Measurements from ENCODE around the gene PGM5.

PGM5 gene

GRCh38 chr9:68433531-68434110 lies 77.2 kb downstream of the PGM5 start:
- DNase-seq (ENCODE audit: low read depth in 2 of 2) = no peak

DNA sequence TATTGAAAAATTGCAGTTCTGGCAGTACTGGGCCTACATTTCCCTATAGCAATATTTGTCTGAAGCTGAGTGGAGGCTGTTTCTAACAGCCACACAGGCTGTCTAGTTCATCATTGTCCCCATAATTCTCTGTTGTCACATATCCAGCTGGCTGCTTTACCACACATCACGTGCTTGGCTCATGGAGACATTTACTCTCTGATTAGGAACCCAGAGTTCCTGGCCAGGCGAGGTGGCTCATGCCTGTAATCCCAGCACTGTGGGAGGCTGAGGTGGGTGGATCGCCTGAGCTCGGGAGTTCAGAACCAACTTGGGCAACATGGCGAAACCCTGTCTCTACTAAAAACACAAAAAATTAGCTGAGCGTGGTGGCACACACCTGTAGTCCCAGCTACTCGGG lies 81.4 kb downstream of the PGM5 start:
- no peak for DNase-seq (ENCODE audit: low read depth in 2 of 2)

- no peak for DNase-seq (ENCODE audit: low read depth in 2 of 2)
Observed at GRCh38 chr9:68443624-68444023, 87.2 kb downstream of the PGM5 start.

DNA sequence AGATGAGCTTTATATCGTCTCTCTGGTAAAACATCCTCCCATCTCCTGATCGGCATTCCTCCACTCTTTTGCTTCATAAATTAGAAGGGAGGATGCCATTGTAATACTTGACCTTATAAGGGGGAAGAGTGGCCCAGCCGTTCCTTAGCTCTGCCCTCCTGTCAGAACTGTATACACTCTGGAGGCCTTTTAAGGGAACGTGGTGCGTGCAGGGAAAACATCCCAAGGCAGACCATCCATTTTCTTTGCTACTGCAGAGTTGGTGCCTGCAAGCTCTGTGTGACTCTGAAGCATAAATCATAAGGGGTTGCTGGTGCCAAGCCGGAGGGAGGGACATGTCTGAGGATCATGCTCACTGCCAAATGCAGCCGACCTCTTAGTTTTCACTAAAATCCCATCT lies 90.4 kb downstream of the PGM5 start:
- DNase-seq (ENCODE audit: low read depth in 2 of 2) = no peak

- no peak for DNase-seq (ENCODE audit: low read depth in 2 of 2)
Observed at GRCh38 chr9:68447611-68448010, 91.2 kb downstream of the PGM5 start.

- DNase-seq (ENCODE audit: low read depth in 2 of 2) = no peak
Observed at GRCh38 chr9:68454579-68455334, 98.3 kb downstream of the PGM5 start.

GRCh38 chr9:68455451-68455850 lies 99.0 kb downstream of the PGM5 start:
- DNase-seq (ENCODE audit: low read depth in 2 of 2) = no peak

GRCh38 chr9:68457803-68458202 lies 101.4 kb downstream of the PGM5 start:
- DNase-seq (ENCODE audit: low read depth in 2 of 2) = no peak

DNA sequence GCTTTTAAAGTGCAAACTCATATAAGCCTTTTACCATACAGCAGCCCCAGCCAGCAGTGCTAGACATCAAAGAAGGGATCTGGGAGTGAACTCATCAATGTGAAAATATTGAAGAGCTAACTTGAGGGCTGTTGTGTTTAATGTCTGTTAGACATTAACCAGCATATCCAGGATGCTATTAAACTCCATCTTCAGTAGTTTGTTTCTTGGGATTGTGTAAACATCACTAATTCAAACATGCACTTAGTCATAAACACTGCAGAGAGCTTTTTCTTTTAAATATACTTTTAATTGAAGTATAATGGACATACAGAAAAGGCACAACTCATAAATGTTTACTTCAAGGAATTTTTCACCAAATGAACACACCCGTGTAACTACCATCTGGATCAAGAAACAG lies 102.5 kb downstream of the PGM5 start:
- DNase-seq (ENCODE audit: low read depth in 2 of 2) = no peak

DNA sequence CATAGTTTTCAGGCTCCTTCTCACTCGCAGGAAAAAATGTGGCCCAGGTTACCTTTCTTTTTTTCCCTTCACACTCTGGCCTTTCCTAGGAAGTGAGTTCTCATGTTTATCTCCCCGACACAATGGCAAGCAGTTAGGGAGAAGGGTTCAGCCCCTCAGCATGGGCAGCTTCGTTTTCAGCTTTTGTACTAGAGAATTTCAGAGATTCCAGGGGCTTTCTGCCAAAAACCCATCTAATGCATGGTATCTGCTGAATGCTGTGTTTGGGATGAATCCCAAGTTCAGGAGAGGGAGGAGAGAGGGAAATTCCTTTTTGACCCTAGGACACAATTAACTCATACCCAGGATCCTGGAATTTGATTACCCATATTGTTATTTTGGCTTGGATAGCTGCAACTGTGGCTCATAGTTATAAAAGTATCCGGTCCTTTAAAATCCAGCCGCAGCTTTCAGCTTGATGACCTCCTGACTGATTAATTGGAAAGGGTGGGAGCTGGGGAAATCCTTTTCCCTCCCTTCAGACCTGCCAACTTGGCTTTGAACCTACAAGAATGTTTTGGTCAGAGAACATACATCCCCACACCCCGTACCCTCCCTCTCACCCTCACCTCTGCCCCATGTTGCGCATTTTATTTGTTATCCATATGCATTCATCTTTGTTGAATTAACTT lies 105.8 kb downstream of the PGM5 start:
- DNase-seq (ENCODE audit: low read depth in 2 of 2) = no peak

- DNase-seq (ENCODE audit: low read depth in 2 of 2) = no peak
Observed at GRCh38 chr9:68470067-68470466, 113.7 kb downstream of the PGM5 start.

DNA sequence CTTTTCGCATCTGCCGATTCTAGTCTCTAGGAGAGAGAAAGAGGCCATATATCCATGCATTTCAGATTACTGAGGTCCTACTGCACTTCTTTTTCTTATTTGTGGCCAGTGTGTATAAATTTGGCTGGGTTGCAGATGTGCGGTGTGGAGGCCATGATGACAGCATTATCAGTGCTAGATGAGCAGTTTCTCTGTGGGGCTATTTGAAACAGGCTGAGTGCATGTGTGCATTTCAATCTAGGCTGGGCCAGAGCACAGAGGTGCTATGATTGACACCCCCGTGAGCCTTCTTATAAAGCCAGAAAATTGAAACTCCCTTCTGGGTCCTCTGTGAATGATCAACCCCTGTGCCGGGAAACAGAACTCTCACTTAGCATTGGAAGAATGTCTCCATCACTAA lies 114.2 kb downstream of the PGM5 start:
- DNase-seq (ENCODE audit: low read depth in 2 of 2) = no peak

- no peak for DNase-seq (ENCODE audit: low read depth in 2 of 2)
Observed at GRCh38 chr9:68472119-68472518, 115.7 kb downstream of the PGM5 start.

DNA sequence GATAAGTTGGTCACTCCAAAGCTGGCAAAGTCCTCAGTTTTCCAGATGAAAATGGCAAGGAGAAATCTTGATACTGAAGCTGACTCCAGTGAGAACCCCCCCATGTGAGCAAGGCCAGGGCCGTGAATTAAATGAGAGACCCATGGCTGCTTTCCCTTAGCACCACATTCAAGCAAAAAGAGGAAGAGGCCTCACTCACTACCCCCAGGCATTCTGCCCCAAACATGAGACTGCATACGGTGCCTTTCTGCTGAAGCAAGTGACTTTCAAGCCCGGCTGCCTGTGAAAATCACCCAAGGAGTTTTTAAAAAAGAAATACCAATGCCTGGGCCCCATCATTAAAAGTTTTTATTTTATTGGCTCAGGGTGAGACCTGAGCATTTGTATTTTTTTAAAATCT lies 117.4 kb downstream of the PGM5 start:
- no peak for DNase-seq (ENCODE audit: low read depth in 2 of 2)

GRCh38 chr9:68476422-68476821 lies 120.0 kb downstream of the PGM5 start:
- no peak for DNase-seq (ENCODE audit: low read depth in 2 of 2)

- DNase-seq (ENCODE audit: low read depth in 2 of 2) = no peak
Observed at GRCh38 chr9:68476847-68477246, 120.4 kb downstream of the PGM5 start.

GRCh38 chr9:68480807-68481206 lies 124.4 kb downstream of the PGM5 start:
- DNase-seq (ENCODE audit: low read depth in 2 of 2) = no peak

GRCh38 chr9:68482548-68482947 lies 126.1 kb downstream of the PGM5 start:
- no peak for DNase-seq (ENCODE audit: low read depth in 2 of 2)

DNA sequence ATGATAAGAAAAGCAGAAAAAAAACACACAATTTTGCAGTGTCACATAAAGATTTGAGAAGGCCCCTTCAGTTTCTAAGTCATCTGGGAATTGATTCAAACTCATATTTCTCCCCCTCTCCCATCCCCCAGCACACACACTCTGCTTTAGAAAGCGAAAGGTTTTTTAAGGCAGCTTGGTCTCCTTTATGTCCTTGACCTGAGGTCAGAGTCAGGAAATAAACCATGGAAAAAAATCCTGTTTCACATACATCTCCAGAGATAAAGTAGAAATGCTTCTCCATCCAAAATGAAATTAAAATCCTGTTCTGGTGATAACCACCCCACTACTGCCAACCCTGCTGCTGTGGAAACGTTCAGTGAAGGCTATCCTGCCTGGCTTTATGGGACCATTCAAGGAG lies 131.7 kb downstream of the PGM5 start:
- no peak for DNase-seq (ENCODE audit: low read depth in 2 of 2)

GRCh38 chr9:68489646-68490045 lies 133.2 kb downstream of the PGM5 start:
- no peak for DNase-seq (ENCODE audit: low read depth in 2 of 2)

DNA sequence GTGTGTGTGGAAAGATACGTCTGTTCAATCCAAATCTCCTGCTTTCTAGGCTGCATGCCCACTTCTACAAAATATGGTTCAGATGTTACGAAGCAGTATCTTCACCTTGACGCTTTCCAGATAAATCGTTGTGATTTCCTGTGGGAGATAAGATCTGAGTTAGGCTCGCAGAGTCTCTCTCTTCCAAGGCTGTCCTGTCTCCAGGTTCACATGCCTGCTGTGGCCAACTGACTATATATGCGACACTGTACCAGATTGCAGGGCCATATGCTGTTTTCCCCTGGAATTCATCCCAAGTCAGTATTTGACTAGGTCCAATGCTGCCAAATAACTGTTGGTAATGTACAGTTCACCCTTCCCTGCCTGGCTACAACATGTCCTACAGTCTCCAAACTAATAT lies 136.4 kb downstream of the PGM5 start:
- no peak for DNase-seq (ENCODE audit: low read depth in 2 of 2)

- no peak for DNase-seq (ENCODE audit: low read depth in 2 of 2)
Observed at GRCh38 chr9:68493541-68493940, 137.1 kb downstream of the PGM5 start.

DNA sequence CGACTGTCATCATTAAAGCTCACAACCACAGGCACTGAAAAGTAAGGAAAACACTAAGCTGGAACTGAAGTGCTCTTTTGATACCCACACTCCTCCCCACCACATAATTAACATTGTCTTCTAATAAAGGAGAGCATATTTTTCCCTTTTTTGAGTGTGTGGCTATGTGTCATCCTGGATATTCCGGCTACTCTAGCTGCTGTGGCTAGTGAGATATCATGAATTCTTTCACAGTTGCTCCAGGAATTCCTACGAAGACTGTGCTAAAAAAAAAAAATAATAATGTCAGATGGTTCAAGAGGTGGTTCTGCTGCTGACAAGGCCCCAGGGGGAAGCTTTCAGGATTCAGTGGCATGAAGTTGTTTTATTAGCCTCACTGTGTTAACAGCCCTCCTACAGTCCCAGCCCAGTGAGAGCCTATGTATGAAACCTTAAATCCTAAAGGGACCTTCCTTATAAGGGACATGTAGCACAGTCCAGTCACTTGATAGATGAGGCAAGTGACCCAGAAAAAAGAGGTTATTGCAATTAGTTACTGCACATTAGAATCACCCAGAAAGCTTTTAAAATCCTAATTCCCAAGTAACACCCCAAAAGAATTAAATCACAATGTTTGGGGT lies 137.7 kb downstream of the PGM5 start:
- DNase-seq (ENCODE audit: low read depth in 2 of 2) = no peak

Measured in stimulated activated CD8-positive, alpha-beta memory T cell treated with anti-CD3 and anti-CD28 coated beads, Interleukin-7, amount 100 ng/mL, for 4 hours (primary cell).